GM12878 (cell line): ENCODE data around the gene RORC. TPM values are rescaled to one million over a fixed set of nuclear protein-coding genes. Genes with fewer than 3 reads are reported as not detected.

Experiments
- ATAC-seq: fragments of 200-7000 bp; cut with Tn5 transposase; 3 replicates; pipeline ENCODE4 v1.9.1; 2020; ENCODE audit warnings: mild to moderate bottlenecking, moderate library complexity
- BruUV-seq: library from RNA; stranded (reverse); fragments of 400-500 nt; replicated peaks from 2 replicates; lab custom pipeline; 2021; lab: Mats Ljungman, UMichigan
- CTCF ChIA-PET: fragments of 300-600 bp; sonication (Branson Sonifier 250); formaldehyde crosslinking; extraction: SDS; loops from one replicate; lab custom pipeline; 2021; ENCODE audit warnings: inconsistent platforms; lab: Yijun Ruan, JAX
- POLR2A ChIA-PET: fragments of 350-600 bp; formaldehyde crosslinking; extraction: SDS; loops from one replicate; lab custom pipeline; 2021; ENCODE audit warnings: inconsistent platforms; lab: Charles Lee
- RAD21 ChIA-PET: fragments of 300-600 bp; sonication (Branson Sonifier 250); formaldehyde crosslinking; loops from one replicate; lab custom pipeline; 2023; ENCODE audit warnings: antibody characterized with exemption; ENCODE audit not compliant: unreplicated experiment; lab: Charles Lee
- SMC1A ChIA-PET: fragments of 300-600 bp; sonication (Branson Sonifier 250); formaldehyde crosslinking; loops from one replicate; lab custom pipeline; 2023; ENCODE audit not compliant: unreplicated experiment, uncharacterized antibody; lab: Charles Lee
- DNase-seq: peaks from one replicate; pipeline ENCODE4 v3.0.0-alpha.2; 2011; ENCODE audit warnings: low read depth, low spot score
- FAIRE-seq: peaks from 3 replicates; lab custom pipeline; 2011; peaks lifted over from hg19 to GRCh38; lab: Jason Lieb, UNC
- H2AFZ ChIP-seq: 2 replicates; pipeline ENCODE4 v1.6.0; 2011; ENCODE audit warnings: low read depth, low read length, control low read depth; ENCODE audit not compliant: control insufficient read depth
- H3K27ac ChIP-seq: 2 replicates; pipeline ENCODE4 v1.5.1; 2011; ENCODE audit warnings: control low read depth; ENCODE audit not compliant: control insufficient read depth, insufficient read depth
- H3K27me3 ChIP-seq, 2 experiments: replicated peaks in 1 of 2; 2 replicates each; pipeline versions ENCODE4 v1.6.0 to v1.6.1; 2011; ENCODE audit warnings: low read length in 1 of 2; ENCODE audit not compliant: control insufficient read depth in 2 of 2, insufficient read depth in 2 of 2
- H3K36me3 ChIP-seq, 2 experiments: 2 replicates each; pipeline ENCODE4 v1.5.1; 2011; ENCODE audit warnings: low read length in 1 of 2; ENCODE audit not compliant: control insufficient read depth in 2 of 2, insufficient read depth in 2 of 2
- H3K4me1 ChIP-seq: 2 replicates; pipeline ENCODE4 v1.6.1; 2011; ENCODE audit warnings: mild to moderate bottlenecking, low read length, moderate library complexity, mixed read lengths; ENCODE audit not compliant: control insufficient read depth, insufficient read depth
- H3K4me2 ChIP-seq: 2 replicates; pipeline ENCODE4 v1.6.0; 2011; ENCODE audit warnings: control low read depth; ENCODE audit not compliant: control insufficient read depth, insufficient read depth
- H3K4me3 ChIP-seq: fragments of 200-600 bp; sonication (generic); 2 replicates; pipeline ENCODE4 v1.5.1; 2016
- H3K79me2 ChIP-seq: 2 replicates; pipeline ENCODE4 v1.6.0; 2011; ENCODE audit warnings: low read length; ENCODE audit not compliant: control insufficient read depth, insufficient read depth
- H3K9ac ChIP-seq: 2 replicates; pipeline ENCODE4 v1.8.0; 2011; ENCODE audit warnings: low read length, control low read depth, mixed read lengths; ENCODE audit not compliant: control insufficient read depth, insufficient read depth
- H3K9me3 ChIP-seq: replicated peaks from 3 replicates; pipeline ENCODE4 v1.5.1; 2011; ENCODE audit warnings: mild to moderate bottlenecking, low read length; ENCODE audit not compliant: control insufficient read depth, insufficient read depth
- H4K20me1 ChIP-seq: 2 replicates; pipeline ENCODE4 v1.6.0; 2011; ENCODE audit not compliant: control insufficient read depth, insufficient read depth
- CEBPB ChIP-seq, 2 experiments: fragments of 150-350 bp in 1 of 2; IDR thresholded peaks; 2 replicates each; pipeline ENCODE4 v1.6.1; 2012 to 2014; ENCODE audit warnings: low read depth in 2 of 2, low read length in 2 of 2, borderline replicate concordance in 1 of 2, inconsistent platforms in 1 of 2
- CHD4 ChIP-seq: fragments of 200-600 bp; sonication (generic); IDR thresholded peaks from 2 replicates; pipeline ENCODE4 v1.6.1; 2016; ENCODE audit warnings: mild to moderate bottlenecking
- IRF3 ChIP-seq: fragments of 450-650 bp; IDR thresholded peaks from 2 replicates; pipeline ENCODE4 v1.6.1; 2014; ENCODE audit warnings: mild to moderate bottlenecking
- MYB ChIP-seq: fragments of 150-350 bp; IDR thresholded peaks from 2 replicates; pipeline ENCODE4 v1.6.1; 2014; ENCODE audit warnings: mild to moderate bottlenecking, low read depth, low read length, borderline replicate concordance
- NFYB ChIP-seq: IDR thresholded peaks from 2 replicates; pipeline ENCODE4 v1.6.1; 2011; ENCODE audit warnings: low read depth, mild to moderate bottlenecking, low read length, improper control_type of control experiment, moderate library complexity; ENCODE audit not compliant: insufficient read depth
- NR2F1 ChIP-seq: fragments of 450-650 bp; conservative IDR thresholded peaks from 2 replicates; pipeline ENCODE4 v1.6.1; 2017; ENCODE audit warnings: mild to moderate bottlenecking
- PKNOX1 ChIP-seq: fragments of 450-650 bp; IDR thresholded peaks from 2 replicates; pipeline ENCODE4 v1.6.1; 2016; ENCODE audit warnings: mild to moderate bottlenecking
- PML ChIP-seq: IDR thresholded peaks from 2 replicates; pipeline ENCODE4 v1.6.1; 2012; ENCODE audit warnings: low read length, inconsistent platforms
- RBBP5 ChIP-seq: fragments of 200-600 bp; sonication (generic); conservative IDR thresholded peaks from 2 replicates; pipeline ENCODE4 v1.6.1; 2016
- SMC3 ChIP-seq: IDR thresholded peaks from 2 replicates; pipeline ENCODE4 v1.6.1; 2011; ENCODE audit warnings: low read length, improper control_type of control experiment, borderline replicate concordance
- SUPT20H ChIP-seq: IDR thresholded peaks from 2 replicates; pipeline ENCODE4 v1.6.1; 2011; ENCODE audit warnings: low read depth, mild to moderate bottlenecking, low read length, moderate library complexity, borderline replicate concordance; ENCODE audit not compliant: control insufficient read depth
- TARDBP ChIP-seq: IDR thresholded peaks from 2 replicates; pipeline ENCODE4 v1.6.1; 2016; ENCODE audit warnings: borderline replicate concordance
- ZZZ3 ChIP-seq: IDR thresholded peaks from 2 replicates; pipeline ENCODE4 v1.6.1; 2011; ENCODE audit warnings: low read depth; ENCODE audit not compliant: control insufficient read depth, insufficient read length
- WGBS: methylation state at CpG from one replicate; pipeline ENCODE4 v1.1.6; 2016; ENCODE audit warnings: low lambda C conversion rate; ENCODE audit not compliant: insufficient replicate concordance, insufficient coverage; ENCODE audit errors: missing lambda C conversion rate; 5-methylcytosine and 5-hydroxymethylcytosine counted together
- in situ Hi-C: fragments of 300-500 bp; cut with MboI; formaldehyde crosslinking; loops from 9 replicates; pipeline ENCODE4 v1.14.3; 2018; ENCODE audit warnings: mixed read lengths
- intact Hi-C: fragments of 100-400 bp; cut with micrococcal nuclease; formaldehyde crosslinking; loops from one replicate; pipeline ENCODE4 v1.14.2; 2022; ENCODE audit not compliant: unreplicated experiment
- polyA plus RNA-seq, 11 experiments: library from polyadenylated mRNA; depleted of rRNA in 4 of 11; unstranded in 6 of 11; stranded (reverse) in 5 of 11; fragments of >200 nt; fragmentation: Nextera tagmentation in 4 of 11; fragmentation: Illumina TruSeq in 1 of 11; extraction: Ambion mirVana in 4 of 11; extraction: Trizol in 1 of 11; gene quantifications; 1 replicate in 1 of 11; 2 replicates in 10 of 11; pipeline versions ENCODE4 v1.2.1 to v1.2.3, GENCODE V29; 2011 to 2016; ENCODE audit warnings: inconsistent platforms in 2 of 11, missing spikeins in 2 of 11, low read depth in 1 of 11
- total RNA-seq, 4 experiments: library from RNA; depleted of rRNA in 3 of 4; stranded (reverse); fragments of >200 nt in 3 of 4; fragmentation: Illumina TruSeq in 1 of 4; extraction: Trizol in 1 of 4; gene quantifications; 2 replicates each; pipeline versions ENCODE4 v1.2.1 to v1.2.3, GENCODE V29; 2013 to 2021

The RORC gene
- total and polyA plus RNA-seq, 10 of the 15 experiments (the other 5 are each of a cell fraction or from before 2014, with no cell fraction given), result not detected

GRCh38 chr1:151815716-151816327 lies 15.8 kb downstream of the RORC start:
- SMC1A ChIA-PET, result no interaction called here
- no peaks in the 10 kb centered on the region for H4K20me1 ChIP-seq
- POLR2A ChIA-PET, result no interaction called here
- H3K4me2 ChIP-seq, result no peak overlapping the region
- H3K36me3 ChIP-seq, result no peaks in the 10 kb centered on the region
- H2AFZ ChIP-seq, result no peak overlapping the region
- no peak for DNase-seq
- intact Hi-C loops (no loop called here), in situ Hi-C loops (no loop called here)
- no peak overlapping the region for H3K27ac ChIP-seq
- RAD21 ChIA-PET, result no interaction called here
- no TSS peak for BruUV-seq
- H3K4me1 ChIP-seq, result no peaks in the 10 kb centered on the region; the same call in 1 of the 2 replicates
- peaks cover 0 to 4% of the 10 kb centered on the region in 2 experiments; a peak in 2 of 4 replicates for H3K27me3 ChIP-seq
- no peak overlapping the region for H3K4me3 ChIP-seq
- TF ChIP-seq PKNOX1, result no peak
- TF ChIP-seq NR2F1, result no peak
- no peak for TF ChIP-seq CHD4
- no peak for TF ChIP-seq IRF3
- no peak for TF ChIP-seq RBBP5
- TF ChIP-seq SUPT20H, result no peak
- no peak for TF ChIP-seq ZZZ3
- no peak for TF ChIP-seq CEBPB (IDR thresholded peaks at IDR 0.05; ENCODE audit: borderline replicate concordance in 1 of 2, low read depth in 2 of 2, low read length in 2 of 2)
- no peak for TF ChIP-seq NFYB
- no peak for TF ChIP-seq TARDBP
- no peak for TF ChIP-seq PML
- TF ChIP-seq MYB, result no peak
- TF ChIP-seq SMC3, result no peak
- WGBS, result 22% methylated on average over 11 of the region's 12 CpGs
- FAIRE-seq, result no peak
- no peaks in the 10 kb centered on the region for H3K9me3 ChIP-seq
- no peak overlapping the region for H3K9ac ChIP-seq
- CTCF ChIA-PET, result no interaction called here
- H3K79me2 ChIP-seq, result no peaks in the 10 kb centered on the region
- ATAC-seq, result no peak
